ENCODE measurements around the gene FKBP14. TPM values are rescaled to one million over a fixed set of nuclear protein-coding genes. Genes with fewer than 3 reads are reported as not detected.

The FKBP14 gene
- total and polyA plus RNA-seq, 9 of the 15 experiments (the other 6 are each of a cell fraction or from before 2014, with no cell fraction given): 5.3 to 27.9 (median 14.3) TPM

DNA sequence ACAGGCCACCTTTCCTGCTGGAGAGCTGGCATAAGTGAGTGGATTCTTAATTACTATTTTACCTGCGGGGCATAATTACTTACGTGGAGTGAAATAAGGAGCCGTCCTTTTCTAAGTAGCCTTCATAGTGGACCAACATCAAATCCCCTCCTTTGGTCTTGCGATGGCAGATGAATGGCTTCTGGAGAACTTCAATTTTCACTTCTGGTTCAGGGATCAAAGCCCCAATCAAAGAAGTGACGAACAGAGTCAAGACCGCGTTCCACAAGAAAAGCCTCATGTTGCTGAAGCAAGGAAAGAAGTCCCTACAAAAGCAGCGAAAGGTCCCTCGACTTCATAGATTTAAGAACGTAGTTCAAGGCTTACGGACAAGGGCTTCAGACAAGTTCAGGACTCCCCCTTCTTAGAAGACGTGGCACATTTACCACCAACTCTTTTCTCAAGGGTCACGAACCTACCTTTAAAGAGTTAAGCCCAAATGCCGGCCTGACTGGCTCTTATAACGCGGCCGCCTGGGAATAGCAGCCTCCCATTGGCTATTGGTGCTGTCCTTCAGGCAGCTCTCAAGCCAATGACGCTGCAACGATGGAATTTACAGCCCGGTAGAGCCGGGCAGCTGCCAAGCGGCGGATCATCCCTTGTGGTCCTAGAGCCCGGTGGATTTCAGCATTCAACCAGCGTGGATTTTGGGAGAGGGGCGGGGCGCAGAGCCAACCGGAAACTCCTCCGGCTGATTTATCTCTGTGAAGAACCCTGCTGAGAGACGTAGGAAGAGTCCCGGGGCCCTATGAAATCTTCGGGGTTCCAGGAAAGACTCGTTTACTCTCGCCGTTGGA lies at the start of gene FKBP14 (continued):
- TF ChIP-seq BRCA1 (IDR thresholded peaks at IDR 0.05): no peak
- no peak for TF ChIP-seq BRCA1 (CRISPR knock-in tag; IDR thresholded peaks at IDR 0.05)
- TF ChIP-seq GABPA (tag; conservative IDR thresholded peaks at IDR 0.05; ENCODE audit: low read depth): peak; percentile 90
- TF ChIP-seq, protein P1, sequence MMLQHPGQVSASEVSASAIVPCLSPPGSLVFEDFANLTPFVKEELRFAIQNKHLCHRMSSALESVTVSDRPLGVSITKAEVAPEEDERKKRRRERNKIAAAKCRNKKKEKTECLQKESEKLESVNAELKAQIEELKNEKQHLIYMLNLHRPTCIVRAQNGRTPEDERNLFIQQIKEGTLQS (IDR thresholded peaks at IDR 0.05): peak; percentile 21; the same call in 1 of the 2 replicates
- TF ChIP-seq, protein P1 (CRISPR knock-in tag; conservative IDR thresholded peaks at IDR 0.05): 0 out of 2 replicates have a peak, but pooled peaks have one; percentile 64
- peak; percentile 79 for TF ChIP-seq CREM (IDR thresholded peaks at IDR 0.05; ENCODE audit: low read depth)
- no peak for TF ChIP-seq ADNP (tag; IDR thresholded peaks at IDR 0.05)
- TF ChIP-seq, protein P2, sequence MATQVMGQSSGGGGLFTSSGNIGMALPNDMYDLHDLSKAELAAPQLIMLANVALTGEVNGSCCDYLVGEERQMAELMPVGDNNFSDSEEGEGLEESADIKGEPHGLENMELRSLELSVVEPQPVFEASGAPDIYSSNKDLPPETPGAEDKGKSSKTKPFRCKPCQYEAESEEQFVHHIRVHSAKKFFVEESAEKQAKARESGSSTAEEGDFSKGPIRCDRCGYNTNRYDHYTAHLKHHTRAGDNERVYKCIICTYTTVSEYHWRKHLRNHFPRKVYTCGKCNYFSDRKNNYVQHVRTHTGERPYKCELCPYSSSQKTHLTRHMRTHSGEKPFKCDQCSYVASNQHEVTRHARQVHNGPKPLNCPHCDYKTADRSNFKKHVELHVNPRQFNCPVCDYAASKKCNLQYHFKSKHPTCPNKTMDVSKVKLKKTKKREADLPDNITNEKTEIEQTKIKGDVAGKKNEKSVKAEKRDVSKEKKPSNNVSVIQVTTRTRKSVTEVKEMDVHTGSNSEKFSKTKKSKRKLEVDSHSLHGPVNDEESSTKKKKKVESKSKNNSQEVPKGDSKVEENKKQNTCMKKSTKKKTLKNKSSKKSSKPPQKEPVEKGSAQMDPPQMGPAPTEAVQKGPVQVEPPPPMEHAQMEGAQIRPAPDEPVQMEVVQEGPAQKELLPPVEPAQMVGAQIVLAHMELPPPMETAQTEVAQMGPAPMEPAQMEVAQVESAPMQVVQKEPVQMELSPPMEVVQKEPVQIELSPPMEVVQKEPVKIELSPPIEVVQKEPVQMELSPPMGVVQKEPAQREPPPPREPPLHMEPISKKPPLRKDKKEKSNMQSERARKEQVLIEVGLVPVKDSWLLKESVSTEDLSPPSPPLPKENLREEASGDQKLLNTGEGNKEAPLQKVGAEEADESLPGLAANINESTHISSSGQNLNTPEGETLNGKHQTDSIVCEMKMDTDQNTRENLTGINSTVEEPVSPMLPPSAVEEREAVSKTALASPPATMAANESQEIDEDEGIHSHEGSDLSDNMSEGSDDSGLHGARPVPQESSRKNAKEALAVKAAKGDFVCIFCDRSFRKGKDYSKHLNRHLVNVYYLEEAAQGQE (IDR thresholded peaks at IDR 0.05; ENCODE audit: borderline replicate concordance): no peak
- TF ChIP-seq, protein P2 (CRISPR knock-in tag; IDR thresholded peaks at IDR 0.05; ENCODE audit: low read depth): no peak
- TF ChIP-seq TAF9B (IDR thresholded peaks at IDR 0.05; ENCODE audit: partially characterized antibody): peak; percentile 43
- TF ChIP-seq ELF1 (tag; IDR thresholded peaks at IDR 0.05): peak; percentile 49
- TF ChIP-seq HDAC6 (IDR thresholded peaks at IDR 0.05; ENCODE audit: low read depth, low read length): no peak
- TF ChIP-seq, protein P3, sequence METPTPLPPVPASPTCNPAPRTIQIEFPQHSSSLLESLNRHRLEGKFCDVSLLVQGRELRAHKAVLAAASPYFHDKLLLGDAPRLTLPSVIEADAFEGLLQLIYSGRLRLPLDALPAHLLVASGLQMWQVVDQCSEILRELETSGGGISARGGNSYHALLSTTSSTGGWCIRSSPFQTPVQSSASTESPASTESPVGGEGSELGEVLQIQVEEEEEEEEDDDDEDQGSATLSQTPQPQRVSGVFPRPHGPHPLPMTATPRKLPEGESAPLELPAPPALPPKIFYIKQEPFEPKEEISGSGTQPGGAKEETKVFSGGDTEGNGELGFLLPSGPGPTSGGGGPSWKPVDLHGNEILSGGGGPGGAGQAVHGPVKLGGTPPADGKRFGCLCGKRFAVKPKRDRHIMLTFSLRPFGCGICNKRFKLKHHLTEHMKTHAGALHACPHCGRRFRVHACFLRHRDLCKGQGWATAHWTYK (CRISPR knock-in tag; IDR thresholded peaks at IDR 0.05): no peak
- TF ChIP-seq, protein P4, sequence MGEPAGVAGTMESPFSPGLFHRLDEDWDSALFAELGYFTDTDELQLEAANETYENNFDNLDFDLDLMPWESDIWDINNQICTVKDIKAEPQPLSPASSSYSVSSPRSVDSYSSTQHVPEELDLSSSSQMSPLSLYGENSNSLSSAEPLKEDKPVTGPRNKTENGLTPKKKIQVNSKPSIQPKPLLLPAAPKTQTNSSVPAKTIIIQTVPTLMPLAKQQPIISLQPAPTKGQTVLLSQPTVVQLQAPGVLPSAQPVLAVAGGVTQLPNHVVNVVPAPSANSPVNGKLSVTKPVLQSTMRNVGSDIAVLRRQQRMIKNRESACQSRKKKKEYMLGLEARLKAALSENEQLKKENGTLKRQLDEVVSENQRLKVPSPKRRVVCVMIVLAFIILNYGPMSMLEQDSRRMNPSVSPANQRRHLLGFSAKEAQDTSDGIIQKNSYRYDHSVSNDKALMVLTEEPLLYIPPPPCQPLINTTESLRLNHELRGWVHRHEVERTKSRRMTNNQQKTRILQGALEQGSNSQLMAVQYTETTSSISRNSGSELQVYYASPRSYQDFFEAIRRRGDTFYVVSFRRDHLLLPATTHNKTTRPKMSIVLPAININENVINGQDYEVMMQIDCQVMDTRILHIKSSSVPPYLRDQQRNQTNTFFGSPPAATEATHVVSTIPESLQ (CRISPR knock-in tag; IDR thresholded peaks at IDR 0.05): no peak
- TF ChIP-seq, protein P5, sequence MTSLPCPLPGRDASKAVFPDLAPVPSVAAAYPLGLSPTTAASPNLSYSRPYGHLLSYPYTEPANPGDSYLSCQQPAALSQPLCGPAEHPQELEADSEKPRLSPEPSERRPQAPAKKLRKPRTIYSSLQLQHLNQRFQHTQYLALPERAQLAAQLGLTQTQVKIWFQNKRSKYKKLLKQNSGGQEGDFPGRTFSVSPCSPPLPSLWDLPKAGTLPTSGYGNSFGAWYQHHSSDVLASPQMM (CRISPR knock-in tag; IDR thresholded peaks at IDR 0.05): no peak
